ENCODE results near the gene TM4SF5.

GRCh38 chr17:4796552-4796920 is 24.9 kb downstream of the TM4SF5 start:
- no peak for TF ChIP-seq CTCF (IDR thresholded peaks at IDR 0.05)
- no peak for TF ChIP-seq POLR2A (IDR thresholded peaks at IDR 0.05)
